IPS-NIHi7 (cell line): ENCODE results near the gene CYSTM1.

Source experiments
- DNase-seq: peaks from one replicate; pipeline ENCODE4 v3.0.0; 2012; ENCODE audit warnings: mixed read lengths; ENCODE audit errors: extremely low spot score

Gene CYSTM1

GRCh38 chr5:140174465-140175366 lies at the start of gene CYSTM1:
TSS of gene CYSTM1 (plus strand) at chr5:140175188. CDS start at chr5:140194466, 19,278 bp downstream.
- DNase-seq = peak; percentile 96

DNA sequence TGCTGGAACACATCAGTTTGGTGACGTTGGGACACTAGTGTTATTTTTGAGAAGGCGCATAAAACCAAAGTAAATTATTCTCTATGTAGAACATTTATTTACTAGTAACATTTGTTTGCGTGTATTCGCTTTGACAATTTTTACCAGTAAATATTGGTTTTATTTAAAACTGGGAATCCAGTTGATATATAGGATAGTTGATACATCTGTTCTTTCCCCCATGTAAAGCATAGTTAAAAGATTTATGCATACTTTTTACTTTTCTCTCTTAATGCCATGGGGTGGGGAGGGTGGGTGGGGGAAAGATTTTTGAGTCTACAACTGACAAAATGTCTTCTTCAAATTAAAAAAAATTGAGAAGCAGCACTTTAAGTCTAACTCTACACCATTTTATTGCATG lies 49.4 kb upstream of the CYSTM1 start, which contains the start of gene IGIP:
Gene IGIP (plus strand): TSS at position 301 of the 400 bp plus-strand sequence. CDS start 2,540 bp downstream, outside the sequence.
- no peak for DNase-seq

DNA sequence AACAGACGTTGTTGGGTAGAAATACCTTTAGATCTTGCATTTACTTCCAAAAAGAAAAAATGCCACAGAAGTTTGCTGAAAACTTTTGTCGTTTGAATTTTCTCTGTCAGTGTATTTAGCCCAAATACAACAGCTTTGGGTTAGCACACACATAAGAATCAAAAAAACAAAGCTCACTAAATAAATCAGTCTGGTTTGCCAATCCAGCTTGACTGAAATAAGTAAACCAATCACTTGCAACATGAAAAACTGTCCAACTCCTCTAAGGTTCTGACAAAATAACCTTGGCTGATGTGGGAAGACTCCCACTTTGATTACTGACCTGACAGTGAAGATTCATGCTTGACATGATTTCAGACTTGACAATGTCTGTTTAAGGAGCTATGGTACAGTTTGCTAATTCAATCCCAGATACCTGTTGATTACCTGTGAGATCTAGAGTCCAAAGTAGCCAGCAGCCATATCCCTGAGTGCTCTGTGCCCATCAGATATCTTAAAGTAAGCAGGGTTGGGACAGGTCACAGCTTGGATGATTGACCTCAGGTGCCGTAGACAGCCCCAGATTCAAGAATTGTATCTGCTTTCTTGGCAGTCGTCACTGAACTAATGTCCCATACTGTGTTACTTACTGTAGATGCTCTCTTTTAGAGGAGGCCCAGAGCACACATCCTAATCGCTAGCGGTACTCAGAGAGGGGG lies 48.5 kb upstream of the CYSTM1 start:
- DNase-seq = no peak

GRCh38 chr5:140128376-140128775 lies 46.6 kb upstream of the CYSTM1 start:
- no peak for DNase-seq

DNA sequence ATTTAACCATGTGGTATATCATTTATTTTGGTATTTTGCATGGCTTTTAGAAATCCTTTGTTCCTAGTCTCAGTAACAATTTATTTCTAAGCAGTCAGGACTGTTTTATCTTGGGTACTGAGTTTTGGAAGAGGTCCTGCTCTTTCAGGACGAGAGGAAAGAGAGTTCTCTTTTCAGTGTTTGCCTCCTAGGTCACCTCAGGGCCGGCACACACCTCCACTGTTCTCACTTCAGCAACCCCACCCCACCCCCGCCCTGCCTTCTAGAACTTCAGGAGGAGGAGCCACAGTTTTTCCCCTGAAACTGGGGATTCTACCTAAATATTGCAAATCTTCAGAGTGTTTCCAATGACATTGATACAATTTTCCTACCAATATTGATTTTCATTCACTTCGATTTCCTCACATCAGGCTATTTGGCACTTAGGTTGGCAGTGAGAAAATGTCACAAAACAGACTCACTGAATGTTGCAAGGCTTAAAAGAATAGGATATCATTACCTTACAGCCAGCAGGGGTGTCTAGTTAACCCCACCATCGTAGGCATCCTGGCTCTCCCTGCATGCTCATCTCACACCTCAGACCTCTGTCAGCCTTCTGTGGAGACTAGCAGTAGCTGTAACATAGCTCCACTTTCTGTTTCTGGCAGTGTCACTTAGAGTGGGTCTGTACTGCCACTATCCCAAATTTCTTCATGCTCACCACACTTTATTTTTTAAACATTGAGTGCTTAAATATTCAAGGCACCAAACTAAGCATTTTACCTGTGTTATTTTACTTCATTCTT lies 43.8 kb upstream of the CYSTM1 start:
- no peak for DNase-seq

DNA sequence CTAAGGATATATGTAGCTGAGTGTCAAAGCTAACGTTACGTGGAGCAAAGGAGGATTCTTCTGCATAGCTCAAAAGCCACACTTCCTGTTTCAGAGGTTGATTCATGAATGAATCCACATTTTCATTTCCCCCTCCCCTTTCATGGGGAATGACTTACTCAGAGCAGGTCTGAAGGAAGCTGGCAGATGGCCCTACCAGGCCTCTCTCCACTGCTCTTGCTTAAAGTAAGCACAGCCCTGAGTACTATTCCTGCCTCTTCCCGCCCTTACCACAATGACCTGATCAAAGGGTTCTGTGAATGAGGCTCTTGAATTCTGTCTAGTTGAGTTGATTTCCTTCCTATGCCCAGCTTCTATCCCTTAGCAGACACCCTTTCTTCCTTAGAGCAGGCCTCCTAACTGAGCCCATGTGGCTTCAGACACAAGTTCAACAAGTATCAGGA lies 43.0 kb upstream of the CYSTM1 start:
- no peak for DNase-seq

GRCh38 chr5:140133514-140134167 lies 41.3 kb upstream of the CYSTM1 start:
- no peak for DNase-seq

DNA sequence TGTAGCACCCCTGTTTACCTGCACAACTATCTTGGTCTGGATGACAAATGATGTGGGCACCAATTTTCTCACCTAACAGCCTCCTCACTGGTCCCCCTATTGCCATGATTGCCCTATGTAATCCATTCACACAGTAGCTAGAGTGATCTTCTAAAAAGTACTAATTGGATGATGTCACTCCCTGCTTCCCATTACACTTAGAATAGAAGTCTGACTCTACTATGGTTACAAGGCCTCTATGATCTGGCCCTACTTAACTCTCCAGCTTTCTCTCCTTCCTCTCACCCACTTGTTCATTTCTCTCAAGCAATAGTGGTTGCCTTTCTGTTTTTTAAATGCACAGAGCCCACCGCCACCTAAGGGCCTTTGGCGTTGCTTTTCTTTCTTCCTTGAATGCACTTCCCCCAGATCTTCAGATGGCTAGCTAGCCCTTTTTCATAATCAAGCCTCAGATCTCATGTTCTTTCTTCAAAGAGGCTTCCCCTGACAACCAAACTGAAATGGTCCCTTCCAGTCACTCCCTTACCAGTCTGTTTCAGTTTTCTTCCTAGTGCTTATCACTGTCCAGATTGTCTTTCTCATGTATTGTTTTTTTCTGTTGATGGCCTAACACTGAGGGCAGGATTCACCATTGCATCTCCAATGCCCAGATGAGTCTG lies 40.6 kb upstream of the CYSTM1 start:
- no peak for DNase-seq

DNA sequence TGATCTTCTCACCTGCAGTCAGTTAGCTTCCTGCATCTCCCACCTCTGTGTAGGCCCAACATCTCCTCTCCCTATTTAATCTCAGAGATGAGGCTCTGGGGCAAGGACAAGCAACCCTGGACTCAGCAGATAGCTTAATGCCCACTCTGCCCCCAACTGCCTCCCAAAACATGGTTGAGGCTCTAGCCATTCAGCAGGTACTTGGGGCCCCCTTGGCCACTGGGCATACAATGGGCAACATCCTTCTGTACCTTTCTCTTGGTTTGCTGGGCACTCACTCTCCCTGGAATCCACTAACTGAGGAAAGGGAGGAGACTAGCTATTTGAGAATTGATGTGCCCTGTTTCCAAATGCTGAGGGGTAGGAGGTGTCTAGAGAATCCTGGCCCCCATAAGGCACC lies 39.9 kb upstream of the CYSTM1 start:
- DNase-seq = no peak

- no peak for DNase-seq
Observed at GRCh38 chr5:140136624-140137023, 38.4 kb upstream of the CYSTM1 start.

- DNase-seq = no peak
Observed at GRCh38 chr5:140140435-140140834, 34.6 kb upstream of the CYSTM1 start.

DNA sequence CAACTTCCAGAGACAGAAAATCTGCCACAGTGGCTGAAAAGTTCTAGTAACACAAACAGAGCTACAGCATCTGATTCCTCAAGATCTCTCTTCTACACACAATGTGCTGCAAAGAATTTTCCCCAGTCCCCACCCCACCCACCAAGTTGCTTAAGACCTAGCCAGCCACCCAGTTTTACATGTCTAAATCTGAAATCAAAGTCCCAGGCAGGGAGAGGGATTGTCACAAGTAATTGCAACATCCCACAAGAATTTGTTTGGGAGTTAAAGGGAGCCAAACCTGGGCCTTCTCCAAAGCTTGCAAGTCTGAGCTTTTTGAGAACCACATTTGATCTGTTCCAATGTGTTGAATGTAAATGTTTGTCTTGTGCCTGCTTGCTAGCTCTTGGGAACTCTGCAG lies 33.7 kb upstream of the CYSTM1 start:
- no peak for DNase-seq

DNA sequence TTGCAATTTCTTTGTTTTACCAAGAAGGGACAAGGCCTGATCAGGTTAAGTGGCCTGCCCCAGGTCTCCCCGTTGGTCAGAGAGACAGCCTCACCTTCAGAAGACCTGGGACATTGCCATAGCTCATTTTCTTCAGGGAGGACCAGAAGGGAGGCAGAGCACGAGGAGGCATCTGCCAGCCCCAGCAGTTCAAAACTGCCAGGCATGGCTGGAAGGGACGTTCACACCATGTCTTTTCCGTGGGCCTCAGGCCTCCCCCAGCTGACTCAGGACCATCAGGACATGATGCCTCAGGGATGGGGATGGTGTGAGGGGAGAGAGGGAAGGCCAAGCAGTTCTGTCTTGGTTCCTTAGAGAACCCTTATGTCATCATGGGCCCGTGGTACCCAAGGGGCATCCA lies 32.7 kb upstream of the CYSTM1 start:
- DNase-seq = no peak

DNA sequence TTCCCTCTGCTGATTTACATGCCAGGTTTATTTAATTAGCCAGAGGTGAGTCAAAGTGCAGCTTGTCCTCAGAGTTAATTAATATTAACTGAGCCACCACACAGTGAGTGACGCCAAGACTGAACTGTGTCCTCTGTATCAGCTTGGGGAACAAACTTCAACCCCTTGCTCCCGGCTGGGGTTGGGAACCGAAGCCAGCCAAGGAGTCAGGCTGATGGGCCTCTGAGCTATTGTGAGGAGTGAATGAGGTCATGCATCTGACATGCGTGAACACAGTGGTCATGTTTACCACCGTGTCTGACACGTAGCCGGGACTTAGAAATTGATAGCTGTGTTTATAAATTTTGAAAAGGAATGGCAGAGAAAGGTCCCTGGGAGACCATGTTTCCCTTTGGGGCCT lies 32.1 kb upstream of the CYSTM1 start:
- no peak for DNase-seq

GRCh38 chr5:140143521-140144258 lies 31.3 kb upstream of the CYSTM1 start:
- no peak for DNase-seq

- DNase-seq = no peak
Observed at GRCh38 chr5:140145256-140145655, 29.7 kb upstream of the CYSTM1 start.

GRCh38 chr5:140145818-140146522 lies 29.0 kb upstream of the CYSTM1 start:
- peak; percentile 79 for DNase-seq

- no peak for DNase-seq
Observed at GRCh38 chr5:140146523-140146842, 28.5 kb upstream of the CYSTM1 start.

GRCh38 chr5:140147460-140147859 lies 27.5 kb upstream of the CYSTM1 start:
- no peak for DNase-seq

- peak; percentile 78 for DNase-seq
Observed at GRCh38 chr5:140148508-140148907, 26.5 kb upstream of the CYSTM1 start.
